Endothelial cell of umbilical vein (primary cell): ENCODE data around the gene PCSK6.

Experiments used
- CTCF ChIP-seq, 2 donors: IDR thresholded peaks; 1 replicate in 1 of 2; 2 replicates in 1 of 2; pipeline ENCODE4 v1.5.1; 2011; ENCODE audit warnings: low read length in 2 of 2, mild to moderate bottlenecking in 2 of 2, moderate library complexity in 2 of 2, control low read depth in 1 of 2, inconsistent platforms in 1 of 2, low read depth in 1 of 2; ENCODE audit not compliant: insufficient read depth in 1 of 2; ENCODE audit errors: extremely low read depth in 1 of 2
- JUN ChIP-seq: IDR thresholded peaks from 2 replicates; pipeline ENCODE4 v1.6.1; 2011; ENCODE audit warnings: borderline replicate concordance, low read depth; ENCODE audit not compliant: insufficient read length, insufficient read depth
- MAX ChIP-seq: IDR thresholded peaks from 2 replicates; pipeline ENCODE4 v1.6.1; 2011; ENCODE audit not compliant: insufficient read depth, insufficient read length
- POLR2A ChIP-seq: IDR thresholded peaks from 2 replicates; pipeline ENCODE4 v1.6.1; 2012; ENCODE audit warnings: low read depth, mild to moderate bottlenecking, control low read depth, low read length

- TF ChIP-seq CTCF (IDR thresholded peaks at IDR 0.05; ENCODE audit: extremely low read depth in 1 of 2, insufficient read depth in 1 of 2, low read depth in 1 of 2, low read length in 2 of 2) (no peak), JUN (no peak), MAX (no peak), POLR2A (no peak)
These were observed 136.3 kb downstream of the PCSK6 start for GRCh38 chr15:101353240-101353639.
